Stimulated activated naive CD8-positive, alpha-beta T cell treated with anti-CD3 and anti-CD28 coated beads, Interleukin-15, Interleukin-2, amounts not matched to agents 100 U/mL and 50 U/mL, for 24 hours (primary cell): ENCODE results near the gene ARSJ.

Source experiments
- ATAC-seq: fragments of 150-1000 bp; cut with Tn5 transposase; one replicate; pipeline ENCODE4 v1.10.0; 2021
- DNase-seq: peaks from one replicate; pipeline ENCODE4 v3.0.0; 2021

ARSJ gene

GRCh38 chr4:113899271-113900070 lies 80.0 kb downstream of the ARSJ start:
- ATAC-seq (peak; percentile 26), DNase-seq (no peak)

GRCh38 chr4:113893546-113893945 lies 85.9 kb downstream of the ARSJ start:
- DNase-seq (no peak), ATAC-seq (no peak)

GRCh38 chr4:113888006-113888405 lies 91.4 kb downstream of the ARSJ start:
- ATAC-seq (no peak), DNase-seq (no peak)

- no peak for ATAC-seq
- DNase-seq, result no peak
Measured at GRCh38 chr4:113885291-113885690, 94.2 kb downstream of the ARSJ start.

- DNase-seq (no peak), ATAC-seq (no peak)
Measured at GRCh38 chr4:113884655-113885054, 94.8 kb downstream of the ARSJ start.

GRCh38 chr4:113882668-113883067 lies 96.8 kb downstream of the ARSJ start:
- no peak for ATAC-seq
- DNase-seq, result no peak

- ATAC-seq, result no peak
- DNase-seq, result no peak
Measured at GRCh38 chr4:113881256-113881655, 98.2 kb downstream of the ARSJ start.

- DNase-seq (no peak), ATAC-seq (no peak)
Measured at GRCh38 chr4:113880240-113881028, 99.0 kb downstream of the ARSJ start.

- DNase-seq (no peak), ATAC-seq (no peak)
Measured at GRCh38 chr4:113878668-113879067, 100.8 kb downstream of the ARSJ start.

- ATAC-seq, result no peak
- no peak for DNase-seq
Measured at GRCh38 chr4:113874480-113874879, 105.0 kb downstream of the ARSJ start.

GRCh38 chr4:113873508-113873907 lies 105.9 kb downstream of the ARSJ start:
- DNase-seq, result no peak
- no peak for ATAC-seq

- no peak for ATAC-seq
- no peak for DNase-seq
Measured at GRCh38 chr4:113872426-113873260, 106.8 kb downstream of the ARSJ start.

- ATAC-seq, result no peak
- DNase-seq, result no peak
Measured at GRCh38 chr4:113871080-113871479, 108.4 kb downstream of the ARSJ start.

- peak; percentile 57 for DNase-seq
- peak; percentile 93 for ATAC-seq
Measured at GRCh38 chr4:113869743-113870375, 109.6 kb downstream of the ARSJ start.

GRCh38 chr4:113866611-113867010 lies 112.8 kb downstream of the ARSJ start:
- ATAC-seq, result no peak
- no peak for DNase-seq

GRCh38 chr4:113858924-113859323 lies 120.5 kb downstream of the ARSJ start:
- DNase-seq (no peak), ATAC-seq (no peak)

GRCh38 chr4:113851816-113852215 lies 127.6 kb downstream of the ARSJ start:
- ATAC-seq (no peak), DNase-seq (no peak)
